SK-N-SH (cell line): Measurements from ENCODE around the gene MRTFB. TPM values are rescaled to one million over a fixed set of nuclear protein-coding genes. Genes with fewer than 3 reads are reported as not detected.

Experiments
- CTCF ChIA-PET: fragments of 300-600, 350-600 bp; formaldehyde crosslinking; extraction: SDS; loops from one replicate; lab custom pipeline; 2021; lab: Yijun Ruan, JAX
- POLR2A ChIA-PET: fragments of 350-600 bp; sonication (Branson Sonifier 250); formaldehyde crosslinking; extraction: SDS; loops from one replicate; lab custom pipeline; 2020; ENCODE audit warnings: antibody characterized with exemption, inconsistent platforms; lab: Yijun Ruan, JAX
- DNase-seq: peaks from one replicate; pipeline ENCODE4 v3.0.0; 2012
- H2AFZ ChIP-seq: fragments of 200-600 bp; sonication (generic); 2 replicates; pipeline ENCODE4 v1.8.1; 2016; ENCODE audit warnings: antibody characterized with exemption, mild to moderate bottlenecking, low read depth
- H3F3A ChIP-seq: fragments of 200-600 bp; sonication (generic); replicated peaks from 2 replicates; pipeline ENCODE3; 2016; ENCODE audit warnings: antibody characterized with exemption, mild to moderate bottlenecking; ENCODE audit not compliant: insufficient read depth
- H3K27ac ChIP-seq, 2 experiments: fragments of 200-500 bp in 1 of 2; fragments of 200-600 bp in 1 of 2; sonication (Bioruptor generic) in 1 of 2; sonication (generic), shearing (Covaris generic) in 1 of 2; 2 replicates each; pipeline versions ENCODE4 v1.5.1 to v1.6.1; 2014 to 2016; ENCODE audit warnings: low read depth in 2 of 2, inconsistent platforms in 1 of 2, low read length in 1 of 2, mild to moderate bottlenecking in 1 of 2, mixed read lengths in 1 of 2
- H3K27me3 ChIP-seq: fragments of 200-600 bp; sonication (generic), shearing (Covaris generic); 2 replicates; pipeline ENCODE4 v1.6.1; 2016; ENCODE audit warnings: mixed run types; ENCODE audit not compliant: insufficient read depth
- H3K36me3 ChIP-seq, 2 experiments: fragments of 200-500 bp in 1 of 2; fragments of 200-600 bp in 1 of 2; sonication (Bioruptor generic) in 1 of 2; sonication (generic) in 1 of 2; replicated peaks in 1 of 2; 2 replicates each; pipeline versions ENCODE3 to v1.5.1; 2014 to 2016; ENCODE audit warnings: low read length in 1 of 2, mild to moderate bottlenecking in 1 of 2; ENCODE audit not compliant: insufficient read depth in 2 of 2, control insufficient read depth in 1 of 2
- H3K4me1 ChIP-seq, 2 experiments: fragments of 200-500 bp in 1 of 2; fragments of 200-600 bp in 1 of 2; sonication (Bioruptor generic) in 1 of 2; sonication (generic), shearing (Covaris generic) in 1 of 2; 2 replicates each; pipeline versions ENCODE4 v1.5.1 to v1.6.1; 2014 to 2016; ENCODE audit warnings: low read depth in 1 of 2, low read length in 1 of 2, mixed run types in 1 of 2; ENCODE audit not compliant: insufficient read depth in 2 of 2, control insufficient read depth in 1 of 2
- H3K4me2 ChIP-seq: fragments of 200-600 bp; sonication (generic), shearing (Covaris generic); 2 replicates; pipeline ENCODE4 v1.6.1; 2017; ENCODE audit warnings: mixed run types
- H3K4me3 ChIP-seq, 2 experiments: fragments of 200-500 bp in 1 of 2; fragments of 200-600 bp in 1 of 2; sonication (Bioruptor generic) in 1 of 2; sonication (generic), shearing (Covaris generic) in 1 of 2; 2 replicates each; pipeline versions ENCODE4 v1.5.1 to v1.8.1; 2014 to 2016; ENCODE audit warnings: low read depth in 2 of 2, inconsistent platforms in 1 of 2, low read length in 1 of 2, mild to moderate bottlenecking in 1 of 2, mixed read lengths in 1 of 2, moderate library complexity in 1 of 2
- H3K79me2 ChIP-seq: fragments of 200-600 bp; sonication (generic); 2 replicates; pipeline ENCODE4 v1.8.1; 2017; ENCODE audit warnings: mild to moderate bottlenecking; ENCODE audit not compliant: insufficient read depth
- H3K9ac ChIP-seq: fragments of 200-600 bp; sonication (generic); 2 replicates; pipeline ENCODE4 v1.6.1; 2017; ENCODE audit warnings: mixed run types
- H3K9me2 ChIP-seq: fragments of 200-600 bp; sonication (generic); 2 replicates; pipeline ENCODE4 v1.6.1; 2017; ENCODE audit warnings: mixed run types
- H3K9me3 ChIP-seq: fragments of 200-600 bp; sonication (generic); 2 replicates; pipeline ENCODE4 v1.6.1; 2017; ENCODE audit warnings: mixed run types, mild to moderate bottlenecking, moderate library complexity
- H4K20me1 ChIP-seq: fragments of 200-600 bp; sonication (generic); 2 replicates; pipeline ENCODE4 v1.6.1; 2017; ENCODE audit warnings: mild to moderate bottlenecking, mixed run types; ENCODE audit not compliant: insufficient read depth
- CHD2 ChIP-seq: fragments of 150-350 bp; IDR thresholded peaks from 2 replicates; pipeline ENCODE4 v1.6.1; 2018; ENCODE audit warnings: low read length; ENCODE audit not compliant: partially characterized antibody
- ELF1 ChIP-seq: IDR thresholded peaks from 2 replicates; pipeline ENCODE4 v1.4.0; 2012
- GABPA ChIP-seq: IDR thresholded peaks from 2 replicates; pipeline ENCODE4 v1.4.0; 2012; ENCODE audit warnings: low read depth, mild to moderate bottlenecking
- GATA2 ChIP-seq: sonication (generic); formaldehyde crosslinking; IDR thresholded peaks from 2 replicates; pipeline ENCODE4 v1.5.0; 2020; ENCODE audit warnings: mild to moderate bottlenecking, missing genetic modification reagents
- MAX ChIP-seq: IDR thresholded peaks from 2 replicates; pipeline ENCODE4 v1.4.0; 2012; ENCODE audit warnings: low read depth
- MEF2A ChIP-seq: IDR thresholded peaks from 2 replicates; pipeline ENCODE4 v1.4.0; 2012; ENCODE audit warnings: low read depth, borderline replicate concordance
- RAD21 ChIP-seq: IDR thresholded peaks from 2 replicates; pipeline ENCODE4 v1.6.1; 2012; ENCODE audit warnings: mild to moderate bottlenecking, low read length
- RCOR1 ChIP-seq: fragments of 150-350 bp; IDR thresholded peaks from 2 replicates; pipeline ENCODE4 v1.6.1; 2017; ENCODE audit warnings: antibody characterized with exemption, low read length
- REST ChIP-seq: IDR thresholded peaks from 2 replicates; pipeline ENCODE4 v1.6.1; 2012; ENCODE audit warnings: mild to moderate bottlenecking, low read depth, low read length, moderate library complexity
- RXRA ChIP-seq: IDR thresholded peaks from 2 replicates; pipeline ENCODE4 v1.4.0; 2012; ENCODE audit warnings: low read depth, mild to moderate bottlenecking, borderline replicate concordance
- SMC3 ChIP-seq: IDR thresholded peaks from 2 replicates; pipeline ENCODE4 v1.6.1; 2012; ENCODE audit warnings: low read depth, low read length, improper control_type of control experiment
- TAF1 ChIP-seq: IDR thresholded peaks from 2 replicates; pipeline ENCODE4 v1.6.1; 2012; ENCODE audit warnings: low read depth, mild to moderate bottlenecking, low read length, moderate library complexity, borderline replicate concordance
- USF1 ChIP-seq: IDR thresholded peaks from 2 replicates; pipeline ENCODE4 v1.4.0; 2012; ENCODE audit warnings: low read depth, borderline replicate concordance
- YY1 ChIP-seq: IDR thresholded peaks from 2 replicates; pipeline ENCODE4 v1.4.0; 2012; ENCODE audit warnings: low read depth, mild to moderate bottlenecking
- WGBS: methylation state at CpG from one replicate; pipeline ENCODE4 v1.1.6; 2017; ENCODE audit warnings: low lambda C conversion rate; 5-methylcytosine and 5-hydroxymethylcytosine counted together
- polyA plus RNA-seq, 3 experiments: library from polyadenylated mRNA; depleted of rRNA; stranded (reverse); fragments of >200 nt; gene quantifications; 2 replicates each; pipeline ENCODE4 v1.2.3, GENCODE V29; 2012

MRTFB gene
- polyA plus RNA-seq, 1 of the 3 experiments (the other 2 are of a cell fraction): 3.3 TPM

GRCh38 chr16:14196011-14196410, 124.9 kb downstream of the MRTFB start:
- H3K9me3 ChIP-seq: no peaks in the 10 kb centered on the region
- H3F3A ChIP-seq: peaks cover 3% of the 10 kb centered on the region
- no peak overlapping the region for H2AFZ ChIP-seq
- no peaks in the 10 kb centered on the region for H3K27me3 ChIP-seq
- ChIA-PET POLR2A (no interaction called here), CTCF (interaction anchor here (2.9 kb wide), 1 partner anchor 10 kb away, joined by 13 read pairs; no protein-coding TSS in a partner anchor)
- no peak overlapping the region for H3K4me3 ChIP-seq
- peak overlapping the region in 1 of 2 experiments; percentile 35; a peak in 1 of 4 replicates for H3K27ac ChIP-seq
- H4K20me1 ChIP-seq: no peaks in the 10 kb centered on the region
- WGBS: 94% methylated on average over 2 of the region's 2 CpGs
- no peaks in the 10 kb centered on the region for H3K36me3 ChIP-seq
- H3K9ac ChIP-seq: no peak overlapping the region
- TF ChIP-seq TAF1 (no peak), SMC3 (no peak), GATA2 (no peak), MAX (no peak), CHD2 (no peak), USF1 (no peak), ELF1 (no peak), RAD21 (no peak), YY1 (no peak), GABPA (no peak), REST (no peak), RXRA (no peak), MEF2A (no peak), RCOR1 (no peak)
- H3K9me2 ChIP-seq: no peaks in the 10 kb centered on the region
- no peaks in the 10 kb centered on the region for H3K79me2 ChIP-seq
- peaks cover 0 to 9% of the 10 kb centered on the region in 2 experiments; a peak in 3 of 4 replicates for H3K4me1 ChIP-seq
- H3K4me2 ChIP-seq: no peak overlapping the region
- peak; percentile 27 for DNase-seq

GRCh38 chr16:14196539-14196938, 125.4 kb downstream of the MRTFB start:
- H3K79me2 ChIP-seq: no peaks in the 10 kb centered on the region
- H3K4me3 ChIP-seq: no peak overlapping the region
- POLR2A ChIA-PET: no interaction called here
- no peak overlapping the region for H3K9ac ChIP-seq
- no peak overlapping the region for H3K4me2 ChIP-seq
- no peaks in the 10 kb centered on the region for H3K9me3 ChIP-seq
- DNase-seq: peak; percentile 12
- peaks cover 3% of the 10 kb centered on the region for H3F3A ChIP-seq
- H3K27ac ChIP-seq: peak overlapping the region in 1 of 2 experiments; percentile 35; a peak in 1 of 4 replicates
- TF ChIP-seq GATA2: no peak
- H3K9me2 ChIP-seq: no peaks in the 10 kb centered on the region
- peaks cover 0 to 9% of the 10 kb centered on the region in 2 experiments; a peak in 3 of 4 replicates for H3K4me1 ChIP-seq
- no peaks in the 10 kb centered on the region for H3K36me3 ChIP-seq
- CTCF ChIA-PET: interaction anchor here (2.9 kb wide), 1 partner anchor 11 kb away, joined by 13 read pairs; no protein-coding TSS in a partner anchor
- no peaks in the 10 kb centered on the region for H4K20me1 ChIP-seq
- H3K27me3 ChIP-seq: no peaks in the 10 kb centered on the region
- H2AFZ ChIP-seq: no peak overlapping the region
